ENCODE results near the gene NCMAP. TPM values are rescaled to one million over a fixed set of nuclear protein-coding genes. Genes with fewer than 3 reads are reported as not detected.

NCMAP gene
- total and polyA plus RNA-seq, 2 of the 4 experiments (the other 2 are of a cell fraction) = not detected

GRCh38 chr1:24566236-24566867, 10.5 kb downstream of the NCMAP start:
- no peaks in the 10 kb centered on the region for H3K36me3 ChIP-seq (ENCODE audit: control insufficient read depth, insufficient read depth, low read length)
- H3K9me3 ChIP-seq (ENCODE audit: control insufficient read depth, insufficient read depth, low read length) = no peaks in the 10 kb centered on the region
- H3K18ac ChIP-seq (ENCODE audit: low read depth, low read length) = no peak overlapping the region
- no peak overlapping the region for H3K4ac ChIP-seq (ENCODE audit: low read depth, low read length)
- ATAC-seq (ENCODE audit: low read depth) = no peak
- H4K20me1 ChIP-seq (ENCODE audit: insufficient read depth, low read length) = no peaks in the 10 kb centered on the region
- no peak overlapping the region for H2BK120ac ChIP-seq (ENCODE audit: low read depth, low read length)
- dilution Hi-C loops (cut with HindIII; ENCODE audit: low sequenced_read_pairs, unreplicated experiment) = no loop called here
- peaks cover 4% of the 10 kb centered on the region for H3K27me3 ChIP-seq (ENCODE audit: control insufficient read depth, insufficient read depth, low read length)
- TF ChIP-seq CTCF (conservative IDR thresholded peaks at IDR 0.05; ENCODE audit: low read depth, low read length) = no peak
- TF ChIP-seq NFE2L2 (IDR thresholded peaks at IDR 0.05; ENCODE audit: low read depth, low read length) = no peak
- TF ChIP-seq RCOR1 (IDR thresholded peaks at IDR 0.05; ENCODE audit: insufficient replicate concordance, low read length) = no peak
- no peak for TF ChIP-seq MXI1 (IDR thresholded peaks at IDR 0.05; ENCODE audit: borderline replicate concordance, low read depth, low read length)
- no peak for TF ChIP-seq FOS (IDR thresholded peaks at IDR 0.05; ENCODE audit: low read depth, low read length)
- TF ChIP-seq RAD21 (IDR thresholded peaks at IDR 0.05; ENCODE audit: low read length) = no peak
- TF ChIP-seq ELK1 (IDR thresholded peaks at IDR 0.05; ENCODE audit: borderline replicate concordance, low read depth, low read length) = no peak
- no peak for TF ChIP-seq CHD1 (IDR thresholded peaks at IDR 0.05; ENCODE audit: low read depth, low read length)
- no peak for TF ChIP-seq POLR2A (IDR thresholded peaks at IDR 0.05; ENCODE audit: low read depth, low read length)
- TF ChIP-seq RFX5 (IDR thresholded peaks at IDR 0.05; ENCODE audit: low read depth, low read length) = no peak
- TF ChIP-seq USF2 (IDR thresholded peaks at IDR 0.05; ENCODE audit: low read depth, low read length) = no peak
- TF ChIP-seq CEBPB (IDR thresholded peaks at IDR 0.05; ENCODE audit: low read depth, low read length) = no peak
- no peak for TF ChIP-seq BHLHE40 (IDR thresholded peaks at IDR 0.05; ENCODE audit: low read depth, low read length)
- H3K56ac ChIP-seq (ENCODE audit: extremely low read depth, insufficient read depth, low read length) = no peak overlapping the region
- H3K4me3 ChIP-seq (ENCODE audit: insufficient read depth, low read depth, low read length) = no peak overlapping the region
- no peak overlapping the region for H3K9ac ChIP-seq (ENCODE audit: low read depth, low read length)
- no peak overlapping the region for H2BK15ac ChIP-seq (ENCODE audit: low read depth, low read length)
- in situ Hi-C loops (cut with MboI; ENCODE audit: low sequenced_read_pairs) = no loop called here
- peak overlapping the region; percentile 70 for H2AFZ ChIP-seq (replicated peaks; ENCODE audit: low read length, poor library complexity)
- intact Hi-C loops (cut with micrococcal nuclease) = no loop called here
- WGBS, 2 experiments (ENCODE audit: extremely low coverage in 2 of 2, insufficient read length in 1 of 2) = 78% methylated on average over 1 of the region's 3 CpGs; no CpG with 5 or more reads in 1 of the 2 experiments
- H3K79me1 ChIP-seq (ENCODE audit: low read depth in 1 of 2, low read length in 2 of 2) = no peaks in the 10 kb centered on the region
- H3K9me1 ChIP-seq (ENCODE audit: insufficient read depth, low read length) = no peaks in the 10 kb centered on the region
- POLR2A ChIA-PET (ENCODE audit: unreplicated experiment) = no interaction called here
- no peak overlapping the region for H4K5ac ChIP-seq (ENCODE audit: low read depth, low read length)
- no peak overlapping the region for H3K14ac ChIP-seq (replicated peaks; ENCODE audit: low read depth, low read length)
- H3K27ac ChIP-seq (ENCODE audit: insufficient read depth, low read length) = no peak overlapping the region
- H4K91ac ChIP-seq (ENCODE audit: insufficient read depth, low read depth, low read length) = no peak overlapping the region
- BruUV-seq (replicated peaks) = no TSS peak
- no peak overlapping the region for H2AK5ac ChIP-seq (ENCODE audit: low read depth, low read length)
- DNase-seq = peak; percentile 15
- H4K8ac ChIP-seq (ENCODE audit: low read depth in 2 of 2, low read length in 2 of 2) = no peak overlapping the region
- CTCF ChIA-PET = no interaction called here
- no peak overlapping the region for H2AK9ac ChIP-seq (replicated peaks; ENCODE audit: low read depth, low read length, poor library complexity)
- no peak overlapping the region for H3K4me2 ChIP-seq (ENCODE audit: low read depth, low read length)
- H2BK5ac ChIP-seq (ENCODE audit: low read depth, low read length, poor library complexity, severe bottlenecking) = no peak overlapping the region
- no peak overlapping the region for H3K23ac ChIP-seq (ENCODE audit: low read depth, low read length)
- no peaks in the 10 kb centered on the region for H3K4me1 ChIP-seq (ENCODE audit: control insufficient read depth, insufficient read depth, low read length)
- H2BK20ac ChIP-seq (ENCODE audit: low read depth, low read length) = no peak overlapping the region
